GM12874 (cell line): ENCODE measurements around the gene RRP7A.
A peak's percentile ranks its signal among the peaks of the same experiment; 100 is the strongest.

Experiments
- CTCF ChIP-seq: IDR thresholded peaks from 2 replicates; pipeline ENCODE4 v1.5.1; 2011; ENCODE audit warnings: low read depth, mild to moderate bottlenecking, control low read depth, low read length, moderate library complexity; ENCODE audit not compliant: insufficient read depth

Gene RRP7A

GRCh38 chr22:42473484-42474193, 46.0 kb downstream of the RRP7A start:
- peak; percentile 75 for TF ChIP-seq CTCF

- TF ChIP-seq CTCF, result no peak
Observed at GRCh38 chr22:42472671-42473070, 46.9 kb downstream of the RRP7A start.

GRCh38 chr22:42471441-42471840, 48.2 kb downstream of the RRP7A start:
- no peak for TF ChIP-seq CTCF

- TF ChIP-seq CTCF, result no peak
Observed at GRCh38 chr22:42470366-42471082, 49.1 kb downstream of the RRP7A start.

- TF ChIP-seq CTCF, result no peak
Observed at GRCh38 chr22:42468841-42469240, 50.8 kb downstream of the RRP7A start.

GRCh38 chr22:42462016-42462415, 57.6 kb downstream of the RRP7A start:
- no peak for TF ChIP-seq CTCF

GRCh38 chr22:42461511-42461910, 58.1 kb downstream of the RRP7A start:
- no peak for TF ChIP-seq CTCF
